CD4-positive, alpha-beta T cell (primary cell): ENCODE measurements around the gene RBM33. TPM values are rescaled to one million over a fixed set of nuclear protein-coding genes. Genes with fewer than 3 reads are reported as not detected.

Source experiments
- ATAC-seq: fragments of 200-7000 bp; cut with Tn5 transposase; one replicate; pipeline ENCODE4 v1.10.0; 2022; ENCODE audit warnings: mild to moderate bottlenecking; ENCODE audit not compliant: poor library complexity
- CTCF ChIA-PET: fragments of 350-600 bp; sonication (Branson Sonifier 250); formaldehyde crosslinking; loops from one replicate; lab custom pipeline; 2021; ENCODE audit warnings: antibody characterized with exemption, inconsistent platforms; lab: Charles Lee
- POLR2A ChIA-PET: fragments of 350-600 bp; sonication (Branson Sonifier 250); formaldehyde crosslinking; loops from one replicate; lab custom pipeline; 2021; ENCODE audit warnings: antibody characterized with exemption, inconsistent platforms; lab: Charles Lee
- DNase-seq, 14 experiments: peaks; one replicate each; pipeline ENCODE4 v3.0.0-alpha.2; 2013 to 2020; ENCODE audit warnings: mixed read lengths in 2 of 14
- H3K27ac ChIP-seq, 2 donors: one replicate each; pipeline versions ENCODE4 v1.5.1 to v1.7.0; 2013; ENCODE audit warnings: low read length in 2 of 2, low read depth in 1 of 2, mild to moderate bottlenecking in 1 of 2
- H3K27me3 ChIP-seq, 2 experiments: 1 replicate in 1 of 2; 2 replicates in 1 of 2; pipeline versions ENCODE4 v1.6.1 to v1.7.0; 2013; ENCODE audit warnings: low read length in 2 of 2, control low read depth in 1 of 2, mild to moderate bottlenecking in 1 of 2, moderate library complexity in 1 of 2; ENCODE audit not compliant: insufficient read depth in 2 of 2, control insufficient read depth in 1 of 2
- H3K36me3 ChIP-seq: one replicate; pipeline ENCODE4 v1.6.1; 2013; ENCODE audit warnings: low read length, control low read depth; ENCODE audit not compliant: insufficient read depth
- H3K4me1 ChIP-seq: one replicate; pipeline ENCODE4 v1.6.1; 2013; ENCODE audit warnings: low read length, control low read depth; ENCODE audit not compliant: insufficient read depth
- H3K4me3 ChIP-seq: one replicate; pipeline ENCODE4 v1.5.1; 2013; ENCODE audit warnings: mild to moderate bottlenecking, low read length, moderate library complexity
- H3K9me3 ChIP-seq, 2 experiments: 1 replicate in 1 of 2; 2 replicates in 1 of 2; pipeline versions ENCODE4 v1.6.1 to v1.7.0; 2013; ENCODE audit warnings: low read length in 2 of 2, mild to moderate bottlenecking in 2 of 2, control low read depth in 1 of 2, moderate library complexity in 1 of 2; ENCODE audit not compliant: control insufficient read depth in 1 of 2, insufficient read depth in 1 of 2
- H3K27ac Mint-ChIP-seq: one replicate; pipeline ENCODE4 v1.8.0; 2020; ENCODE audit warnings: mixed read lengths
- H3K27me3 Mint-ChIP-seq: one replicate; pipeline ENCODE4 v1.8.0; 2021; ENCODE audit warnings: mixed read lengths
- H3K36me3 Mint-ChIP-seq: one replicate; pipeline ENCODE4 v1.8.0; 2021; ENCODE audit warnings: low read depth, mixed read lengths
- H3K4me1 Mint-ChIP-seq: one replicate; pipeline ENCODE4 v1.8.0; 2021; ENCODE audit warnings: low read depth, mixed read lengths
- H3K4me3 Mint-ChIP-seq: one replicate; pipeline ENCODE4 v1.8.0; 2020; ENCODE audit warnings: mild to moderate bottlenecking, mixed read lengths
- H3K9me3 Mint-ChIP-seq: one replicate; pipeline ENCODE4 v1.8.0; 2020; ENCODE audit warnings: mixed read lengths
- intact Hi-C, 2 experiments: fragments of 100-400 bp; cut with DNase I in 1 of 2; cut with micrococcal nuclease in 1 of 2; formaldehyde crosslinking; loops; one replicate each; pipeline versions ENCODE4 v1.15.1 to v1.9.0; 2023 to 2025; cut with DNase I, micrococcal nuclease
- total RNA-seq, 174 experiments: library from RNA in 2 of 174; stranded (reverse) in 2 of 174; gene quantifications; one replicate each; pipeline ENCODE4 v1.2.3 and lab custom pipeline; 2021 to 2026
- TF ChIP-seq, protein P1 (sequence below): fragments of 200-600 bp; IDR thresholded peaks from one replicate; pipeline ENCODE4 v1.8.0; 2022; ENCODE audit warnings: antibody characterized with exemption, mild to moderate bottlenecking

RBM33 gene
- total RNA-seq, 2 experiments from 2014 or later: 178 to 184 TPM

DNA sequence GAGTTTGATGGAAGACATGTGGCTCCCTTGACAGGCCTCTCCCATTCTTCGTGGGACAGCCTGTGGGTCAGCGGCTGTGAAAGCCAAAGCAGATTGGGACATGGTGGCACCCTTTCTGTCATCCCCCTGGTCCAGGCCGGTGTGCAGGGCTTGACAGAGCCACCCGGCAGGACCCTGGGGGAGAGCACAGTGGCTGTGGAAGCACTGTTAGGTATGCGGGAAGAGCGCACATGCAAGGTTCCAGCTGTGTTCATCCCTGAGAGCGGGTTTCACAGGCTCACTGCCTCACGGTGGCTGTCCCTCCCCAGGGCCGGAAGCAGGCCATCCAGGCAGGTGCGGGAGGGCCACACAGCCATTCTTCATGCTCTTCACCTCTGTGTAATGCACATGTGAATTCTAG is 138.0 kb downstream of the RBM33 start:
- peaks cover 0 to 3% of the 10 kb centered on the region in 2 experiments for H3K9me3 ChIP-seq
- no peak overlapping the region for H3K27ac Mint-ChIP-seq
- H3K27me3 ChIP-seq: peaks cover 0 to 3% of the 10 kb centered on the region in 2 experiments
- peaks cover 45% of the 10 kb centered on the region for H3K36me3 ChIP-seq
- ATAC-seq (no peak), DNase-seq (no peak)
- peaks cover 12% of the 10 kb centered on the region for H3K27me3 Mint-ChIP-seq
- CTCF ChIA-PET: no interaction called here
- H3K4me1 Mint-ChIP-seq: peaks cover 9% of the 10 kb centered on the region
- no peak overlapping the region for H3K4me3 Mint-ChIP-seq
- TF ChIP-seq, protein P1, sequence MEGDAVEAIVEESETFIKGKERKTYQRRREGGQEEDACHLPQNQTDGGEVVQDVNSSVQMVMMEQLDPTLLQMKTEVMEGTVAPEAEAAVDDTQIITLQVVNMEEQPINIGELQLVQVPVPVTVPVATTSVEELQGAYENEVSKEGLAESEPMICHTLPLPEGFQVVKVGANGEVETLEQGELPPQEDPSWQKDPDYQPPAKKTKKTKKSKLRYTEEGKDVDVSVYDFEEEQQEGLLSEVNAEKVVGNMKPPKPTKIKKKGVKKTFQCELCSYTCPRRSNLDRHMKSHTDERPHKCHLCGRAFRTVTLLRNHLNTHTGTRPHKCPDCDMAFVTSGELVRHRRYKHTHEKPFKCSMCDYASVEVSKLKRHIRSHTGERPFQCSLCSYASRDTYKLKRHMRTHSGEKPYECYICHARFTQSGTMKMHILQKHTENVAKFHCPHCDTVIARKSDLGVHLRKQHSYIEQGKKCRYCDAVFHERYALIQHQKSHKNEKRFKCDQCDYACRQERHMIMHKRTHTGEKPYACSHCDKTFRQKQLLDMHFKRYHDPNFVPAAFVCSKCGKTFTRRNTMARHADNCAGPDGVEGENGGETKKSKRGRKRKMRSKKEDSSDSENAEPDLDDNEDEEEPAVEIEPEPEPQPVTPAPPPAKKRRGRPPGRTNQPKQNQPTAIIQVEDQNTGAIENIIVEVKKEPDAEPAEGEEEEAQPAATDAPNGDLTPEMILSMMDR: no peak
- intact Hi-C loops: no loop called here
- H3K4me1 ChIP-seq: no peaks in the 10 kb centered on the region
- H3K4me3 ChIP-seq: no peak overlapping the region
- H3K27ac ChIP-seq: no peak overlapping the region
- H3K9me3 Mint-ChIP-seq: no peaks in the 10 kb centered on the region
- POLR2A ChIA-PET: no interaction called here
- H3K36me3 Mint-ChIP-seq: peaks cover 67% of the 10 kb centered on the region

GRCh38 chr7:155785536-155785935 is 141.1 kb downstream of the RBM33 start:
- ATAC-seq: no peak
- peaks cover 0 to 7% of the 10 kb centered on the region in 2 experiments for H3K9me3 ChIP-seq
- peaks cover 16% of the 10 kb centered on the region for H3K27me3 Mint-ChIP-seq

DNA sequence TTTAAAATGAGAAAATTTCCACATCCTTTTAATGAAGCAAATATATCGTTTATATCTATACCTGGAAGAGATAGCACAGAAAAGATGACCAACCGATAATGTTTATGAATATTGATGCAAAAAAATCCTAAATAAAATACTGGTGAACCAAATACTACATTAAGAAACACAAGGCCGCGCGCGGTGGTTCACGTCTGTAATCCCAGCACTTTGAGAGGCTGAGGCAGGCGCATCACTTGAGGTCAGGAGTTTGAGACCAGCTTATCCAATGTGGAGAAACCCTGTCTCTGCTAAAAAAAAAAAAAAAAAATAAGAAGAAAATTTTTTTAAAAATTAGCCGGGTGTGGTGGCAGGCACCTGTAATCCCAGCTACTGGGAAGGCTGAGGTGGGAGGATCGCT is 142.0 kb downstream of the RBM33 start:
- Histone ChIP-seq H3K9me3 (peaks cover 0 to 7% of the 10 kb centered on the region in 2 experiments), H3K36me3 (peaks cover 9% of the 10 kb centered on the region), H3K4me1 (no peaks in the 10 kb centered on the region), H3K27ac (no peak overlapping the region), H3K27me3 (peaks cover 0 to 3% of the 10 kb centered on the region in 2 experiments), H3K4me3 (no peak overlapping the region)
- ChIA-PET CTCF (no interaction called here), POLR2A (interaction anchor here (0.6 kb wide), 1 partner anchor 838 kb away, joined by 3 read pairs; no protein-coding TSS in a partner anchor)
- Mint-ChIP-seq H3K4me1 (peaks cover 9% of the 10 kb centered on the region), H3K4me3 (no peak overlapping the region), H3K36me3 (peaks cover 29% of the 10 kb centered on the region), H3K27ac (no peak overlapping the region), H3K9me3 (no peaks in the 10 kb centered on the region), H3K27me3 (peaks cover 16% of the 10 kb centered on the region)
- ATAC-seq (no peak), DNase-seq (no peak)
- intact Hi-C loops: no loop called here
- TF ChIP-seq, protein P1: no peak

More at GRCh38 chr7:155785536-155785935, 141.1 kb downstream of the RBM33 start:
- Histone ChIP-seq H3K27ac (no peak overlapping the region), H3K4me1 (no peaks in the 10 kb centered on the region), H3K36me3 (peaks cover 17% of the 10 kb centered on the region), H3K27me3 (peaks cover 0 to 3% of the 10 kb centered on the region in 2 experiments), H3K4me3 (no peak overlapping the region)
- TF ChIP-seq, protein P1: no peak
- intact Hi-C loops: no loop called here
- Mint-ChIP-seq H3K9me3 (no peaks in the 10 kb centered on the region), H3K4me3 (no peak overlapping the region), H3K36me3 (peaks cover 38% of the 10 kb centered on the region), H3K27ac (no peak overlapping the region), H3K4me1 (peaks cover 9% of the 10 kb centered on the region)
- POLR2A ChIA-PET: no interaction called here
- DNase-seq: no peak
- CTCF ChIA-PET: interaction anchor here (1.0 kb wide), 1 partner anchor 187 kb away, joined by 3 read pairs; no protein-coding TSS in a partner anchor
